Neural progenitor cell (in vitro differentiated cells): Measurements from ENCODE around the gene HRK. TPM values are rescaled to one million over a fixed set of nuclear protein-coding genes. Genes with fewer than 3 reads are reported as not detected.

Experiments used
- DNase-seq: peaks from one replicate; pipeline ENCODE4 v3.0.0-alpha.2; 2016; ENCODE audit warnings: low spot score
- H2AFZ ChIP-seq: fragments of 200-600 bp; sonication (generic); replicated peaks from 2 replicates; pipeline ENCODE4 v1.6.1; 2016; ENCODE audit warnings: antibody characterized with exemption
- H3F3A ChIP-seq: fragments of 200-600 bp; sonication (generic); 2 replicates; pipeline ENCODE4 v1.6.1; 2016; ENCODE audit warnings: antibody characterized with exemption, low read depth
- H3K27ac ChIP-seq: fragments of 200-600 bp; sonication (generic); 2 replicates; pipeline ENCODE4 v1.5.1; 2016; ENCODE audit warnings: mild to moderate bottlenecking
- H3K27me3 ChIP-seq: fragments of 200-600 bp; sonication (generic); 2 replicates; pipeline ENCODE4 v1.6.1; 2016; ENCODE audit warnings: mild to moderate bottlenecking, moderate library complexity
- H3K36me3 ChIP-seq: fragments of 200-600 bp; sonication (generic); 2 replicates; pipeline ENCODE4 v1.5.1; 2016
- H3K4me1 ChIP-seq: fragments of 200-600 bp; sonication (generic); 2 replicates; pipeline ENCODE4 v1.6.1; 2016; ENCODE audit warnings: mixed run types
- H3K4me2 ChIP-seq: fragments of 200-600 bp; sonication (generic); 2 replicates; pipeline ENCODE4 v1.6.1; 2016
- H3K4me3 ChIP-seq: fragments of 200-600 bp; sonication (generic); 2 replicates; pipeline ENCODE4 v1.5.1; 2016
- H3K79me2 ChIP-seq: fragments of 200-600 bp; sonication (generic); 2 replicates; pipeline ENCODE4 v1.6.1; 2016; ENCODE audit warnings: low read depth
- H3K9ac ChIP-seq: fragments of 200-600 bp; sonication (generic); 2 replicates; pipeline ENCODE4 v1.6.1; 2016
- H3K9me3 ChIP-seq: fragments of 200-600 bp; sonication (generic); 2 replicates; pipeline ENCODE4 v1.5.1; 2016; ENCODE audit warnings: low read depth
- H4K20me1 ChIP-seq: fragments of 200-600 bp; sonication (generic); 2 replicates; pipeline ENCODE4 v1.6.1; 2016; ENCODE audit warnings: low read depth
- H3K27ac Mint-ChIP-seq: 3 replicates; pipeline ENCODE4 v1.8.0; 2021; ENCODE audit warnings: mixed read lengths
- H3K27me3 Mint-ChIP-seq: 2 replicates; pipeline ENCODE4 v1.8.0; 2022; ENCODE audit warnings: low read depth, mild to moderate bottlenecking, inconsistent platforms, moderate library complexity, mixed read lengths; ENCODE audit not compliant: insufficient read depth
- H3K36me3 Mint-ChIP-seq: 3 replicates; pipeline ENCODE4 v1.8.0; 2021; ENCODE audit warnings: mixed read lengths
- H3K4me1 Mint-ChIP-seq: 3 replicates; pipeline ENCODE4 v1.8.0; 2021; ENCODE audit warnings: mixed read lengths
- H3K4me3 Mint-ChIP-seq: 3 replicates; pipeline ENCODE4 v1.8.0; 2021; ENCODE audit warnings: mild to moderate bottlenecking, moderate library complexity, mixed read lengths
- H3K9me3 Mint-ChIP-seq: 3 replicates; pipeline ENCODE4 v1.8.0; 2020; ENCODE audit warnings: mixed read lengths
- CTCF ChIP-seq: fragments of 200-600 bp; sonication (generic); IDR thresholded peaks from 2 replicates; pipeline ENCODE4 v1.5.1; 2017; ENCODE audit warnings: antibody characterized with exemption, mild to moderate bottlenecking
- EZH2 ChIP-seq: fragments of 200-600 bp; sonication (generic); IDR thresholded peaks from 2 replicates; pipeline ENCODE4 v1.6.1; 2017; ENCODE audit warnings: antibody characterized with exemption, mild to moderate bottlenecking, moderate library complexity
- EZH2phosphoT487 ChIP-seq: fragments of 200-600 bp; sonication (generic); IDR thresholded peaks from 2 replicates; pipeline ENCODE4 v1.6.1; 2017; ENCODE audit warnings: antibody characterized with exemption
- total RNA-seq: library from RNA; depleted of rRNA; stranded (reverse); fragments of >200 nt; gene quantifications from 2 replicates; pipeline ENCODE4 v1.2.3, GENCODE V29; 2015; ENCODE audit warnings: low replicate concordance

The HRK gene
- total RNA-seq, 1 donor from 2014 or later: not detected

- no peak for DNase-seq
- H3K4me1 Mint-ChIP-seq: no peaks in the 10 kb centered on the region
- no peak for TF ChIP-seq CTCF
- no peak for TF ChIP-seq EZH2
- no peak for TF ChIP-seq EZH2phosphoT487
- no peak overlapping the region for H3K27ac Mint-ChIP-seq
- peaks cover 15% of the 10 kb centered on the region for H3K4me1 ChIP-seq
- H2AFZ ChIP-seq: no peak overlapping the region
- H3K36me3 Mint-ChIP-seq: peaks cover 32% of the 10 kb centered on the region
- peaks cover 4% of the 10 kb centered on the region for H3K36me3 ChIP-seq
- H3K27ac ChIP-seq: no peak overlapping the region
- no peak overlapping the region for H3K4me3 ChIP-seq
- no peak overlapping the region for H3K9ac ChIP-seq
- no peaks in the 10 kb centered on the region for H3K9me3 Mint-ChIP-seq
- H4K20me1 ChIP-seq: peaks cover 41% of the 10 kb centered on the region
- no peaks in the 10 kb centered on the region for H3K9me3 ChIP-seq
- no peak overlapping the region for H3K4me3 Mint-ChIP-seq
- peaks cover 61% of the 10 kb centered on the region for H3K79me2 ChIP-seq
- no peaks in the 10 kb centered on the region for H3K27me3 ChIP-seq
- no peak overlapping the region for H3K4me2 ChIP-seq
- H3F3A ChIP-seq: peaks cover 9% of the 10 kb centered on the region
- H3K27me3 Mint-ChIP-seq: peaks cover 2% of the 10 kb centered on the region
Observed at GRCh38 chr12:116927244-116927940, 46.2 kb upstream of the HRK start.

- Mint-ChIP-seq H3K36me3 (peaks cover 28% of the 10 kb centered on the region), H3K27ac (no peak overlapping the region), H3K27me3 (peaks cover 2% of the 10 kb centered on the region), H3K4me1 (no peaks in the 10 kb centered on the region), H3K9me3 (no peaks in the 10 kb centered on the region), H3K4me3 (no peak overlapping the region)
- TF ChIP-seq CTCF: peak; percentile 6
- TF ChIP-seq EZH2phosphoT487: no peak
- no peak for TF ChIP-seq EZH2
- H3K4me2 ChIP-seq: peak overlapping the region; percentile 29
- no peaks in the 10 kb centered on the region for H3K36me3 ChIP-seq
- peaks cover 15% of the 10 kb centered on the region for H3K4me1 ChIP-seq
- H4K20me1 ChIP-seq: peaks cover 33% of the 10 kb centered on the region
- DNase-seq: no peak
- peaks cover 9% of the 10 kb centered on the region for H3F3A ChIP-seq
- H3K27ac ChIP-seq: peak overlapping the region; percentile 56
- H3K27me3 ChIP-seq: no peaks in the 10 kb centered on the region
- H2AFZ ChIP-seq: no peak overlapping the region
- peaks cover 62% of the 10 kb centered on the region for H3K79me2 ChIP-seq
- H3K9ac ChIP-seq: no peak overlapping the region
- no peaks in the 10 kb centered on the region for H3K9me3 ChIP-seq
- H3K4me3 ChIP-seq: no peak overlapping the region
Observed at GRCh38 chr12:116926283-116927243, 45.3 kb upstream of the HRK start.

- peaks cover 2% of the 10 kb centered on the region for H3K27me3 Mint-ChIP-seq
- peaks cover 9% of the 10 kb centered on the region for H3F3A ChIP-seq
- DNase-seq: no peak
- H3K27me3 ChIP-seq: no peaks in the 10 kb centered on the region
- H4K20me1 ChIP-seq: peaks cover 38% of the 10 kb centered on the region
- TF ChIP-seq EZH2phosphoT487 (no peak), EZH2 (no peak), CTCF (no peak)
- no peaks in the 10 kb centered on the region for H3K9me3 Mint-ChIP-seq
- peaks cover 18% of the 10 kb centered on the region for H3K36me3 Mint-ChIP-seq
- H3K36me3 ChIP-seq: no peaks in the 10 kb centered on the region
- no peak overlapping the region for H3K27ac ChIP-seq
- no peak overlapping the region for H3K9ac ChIP-seq
- peaks cover 15% of the 10 kb centered on the region for H3K4me1 ChIP-seq
- H3K4me3 ChIP-seq: no peak overlapping the region
- no peak overlapping the region for H3K4me3 Mint-ChIP-seq
- no peak overlapping the region for H2AFZ ChIP-seq
- no peak overlapping the region for H3K27ac Mint-ChIP-seq
- H3K79me2 ChIP-seq: peaks cover 61% of the 10 kb centered on the region
- H3K9me3 ChIP-seq: no peaks in the 10 kb centered on the region
- H3K4me2 ChIP-seq: no peak overlapping the region
- no peaks in the 10 kb centered on the region for H3K4me1 Mint-ChIP-seq
Observed at GRCh38 chr12:116924558-116925453, 43.6 kb upstream of the HRK start.
